SK-N-MC (cell line): ENCODE data around the gene IQSEC1.

Source experiments
- EZH2 ChIP-seq: fragments of 200-600 bp; sonication (generic); IDR thresholded peaks from one replicate; pipeline ENCODE4 v1.6.1; 2017; ENCODE audit warnings: antibody characterized with exemption
- POLR2AphosphoS5 ChIP-seq: IDR thresholded peaks from 2 replicates; pipeline ENCODE4 v1.6.1; 2012; ENCODE audit warnings: mild to moderate bottlenecking, low read depth, low read length, borderline replicate concordance

DNA sequence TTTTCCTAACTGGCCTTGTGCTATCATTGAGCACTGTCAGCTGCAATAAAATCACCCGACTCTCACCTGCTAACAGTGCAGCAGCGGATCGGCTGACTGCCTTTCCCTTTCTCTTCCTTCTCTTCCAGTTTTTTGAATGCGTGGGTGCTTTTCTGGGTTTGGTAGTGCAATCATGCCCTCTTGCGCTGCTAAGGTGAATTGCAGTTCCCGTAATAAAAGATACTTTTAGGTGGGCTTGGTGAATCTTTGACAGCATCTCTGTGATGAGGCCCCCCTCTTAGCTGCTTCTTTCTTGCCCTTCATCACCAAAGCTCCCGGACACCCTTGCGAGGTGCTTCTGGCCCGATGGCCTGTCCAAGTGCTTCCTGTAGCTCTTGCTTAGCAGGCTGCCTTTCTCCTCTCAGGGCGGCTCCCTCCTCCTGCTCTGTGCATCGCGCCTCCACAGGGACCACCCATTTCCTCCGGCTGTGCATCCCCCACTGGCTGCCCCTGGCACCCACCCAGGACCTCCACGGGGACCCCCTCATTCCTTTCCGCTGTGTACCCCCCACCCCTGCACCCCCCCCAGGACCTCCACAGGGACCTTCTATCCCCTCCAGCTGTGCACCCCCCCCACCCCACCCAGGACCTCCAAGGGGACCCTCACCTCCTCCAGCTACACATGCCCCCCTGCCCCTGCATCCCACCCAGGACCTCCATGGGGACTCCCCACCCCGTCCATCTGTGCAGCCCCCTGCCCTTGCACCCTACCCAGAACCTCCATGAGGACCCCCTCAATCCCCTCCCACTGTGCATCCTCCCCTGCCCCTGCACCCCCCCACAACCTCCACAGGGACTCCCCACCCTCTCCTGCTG, 181.0 kb downstream of the IQSEC1 start:
- TF ChIP-seq EZH2 (no peak), POLR2AphosphoS5 (no peak)
